Stimulated activated naive CD8-positive, alpha-beta T cell treated with anti-CD3 and anti-CD28 coated beads, Interleukin-15, amount 100 ng/mL, for 72 hours (primary cell): ENCODE results near the gene XPO5.
A peak's percentile ranks its signal among the peaks of the same experiment; 100 is the strongest.
"Not testable (repeated sequence)": the region's sequence is repeated elsewhere in the genome, so short reads cannot be mapped to it uniquely, and the experiment has no call there.

ENCODE experiments used
- ATAC-seq: fragments of 150-1000 bp; cut with Tn5 transposase; 2 replicates; pipeline ENCODE4 v1.10.0; 2021; ENCODE audit warnings: mild to moderate bottlenecking, moderate library complexity
- DNase-seq, 2 donors: peaks; one replicate each; pipeline ENCODE4 v3.0.0; 2021 to 2022
- H3K27ac Mint-ChIP-seq, 2 donors: one replicate each; pipeline ENCODE4 v1.8.0; 2022; ENCODE audit warnings: mild to moderate bottlenecking in 2 of 2, mixed read lengths in 2 of 2, moderate library complexity in 2 of 2
- H3K27me3 Mint-ChIP-seq: one replicate; pipeline ENCODE4 v1.8.0; 2022; ENCODE audit warnings: mixed read lengths
- H3K4me1 Mint-ChIP-seq: one replicate; pipeline ENCODE4 v1.8.0; 2022; ENCODE audit warnings: mild to moderate bottlenecking, mixed read lengths
- H3K4me3 Mint-ChIP-seq, 2 donors: one replicate each; pipeline ENCODE4 v1.8.0; 2022; ENCODE audit warnings: mild to moderate bottlenecking in 2 of 2, mixed read lengths in 2 of 2, moderate library complexity in 1 of 2
- H3K9me3 Mint-ChIP-seq, 2 donors: one replicate each; pipeline ENCODE4 v1.8.0; 2022; ENCODE audit warnings: mixed read lengths in 2 of 2

Gene XPO5

DNA sequence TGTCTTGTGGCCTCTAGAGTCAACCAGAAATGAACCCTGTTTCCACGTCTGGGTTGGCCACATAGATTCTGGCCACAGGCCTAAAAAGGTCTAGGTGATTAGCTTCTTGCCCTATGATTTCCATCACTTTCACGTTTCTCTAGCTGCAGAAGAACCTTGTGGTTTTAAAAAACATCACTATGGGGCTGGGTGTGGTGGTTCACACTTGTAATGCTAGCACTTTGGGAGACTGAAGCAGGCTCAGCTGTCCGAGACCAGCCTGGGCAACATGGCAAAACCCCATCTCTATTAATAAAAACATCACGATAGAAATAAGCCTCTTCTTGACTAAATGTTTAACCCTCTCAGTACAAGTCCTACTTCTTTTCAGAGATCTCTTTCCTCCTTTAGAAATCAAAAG lies 31.4 kb downstream of the XPO5 start:
- ATAC-seq (no peak), DNase-seq (no peak)
- no peaks in the 10 kb centered on the region for H3K9me3 Mint-ChIP-seq
- H3K4me3 Mint-ChIP-seq: no peak overlapping the region
- peak overlapping the region in 1 of 2 donors; percentile 19 for H3K27ac Mint-ChIP-seq
- no peaks in the 10 kb centered on the region for H3K4me1 Mint-ChIP-seq
- no peaks in the 10 kb centered on the region for H3K27me3 Mint-ChIP-seq

DNA sequence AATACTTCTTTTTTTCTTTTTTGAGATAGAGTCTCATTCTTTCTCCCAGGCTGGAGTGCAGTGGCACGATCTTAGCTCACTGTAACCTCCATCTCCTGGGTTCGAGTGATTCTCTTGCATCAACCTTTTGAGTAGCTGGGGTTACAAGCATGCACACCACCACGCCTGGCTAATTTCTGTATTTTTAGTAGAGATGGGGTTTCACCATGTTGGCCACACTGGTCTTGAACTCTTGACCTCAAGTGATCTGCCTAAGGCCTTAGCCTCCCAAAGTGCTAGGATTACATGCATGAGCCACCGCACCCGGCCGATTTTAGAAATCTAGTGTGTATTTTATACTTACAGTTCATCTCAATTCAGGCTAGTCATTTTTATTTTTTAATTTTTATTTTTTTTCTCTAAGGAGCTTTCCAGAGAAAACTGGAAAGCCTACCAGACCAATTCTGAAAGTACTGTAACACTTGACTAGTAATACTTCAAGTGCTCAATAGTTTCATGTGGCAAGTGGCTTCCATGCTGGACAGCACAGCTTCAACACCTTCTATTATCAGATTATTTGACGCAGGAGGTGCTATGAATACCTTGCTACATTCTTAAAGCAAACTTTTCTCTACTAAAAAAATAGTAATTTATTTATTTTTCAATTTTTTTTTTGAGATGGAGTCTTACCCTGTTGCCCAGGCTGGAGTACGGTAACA lies 33.9 kb downstream of the XPO5 start:
- DNase-seq: no peak
- Mint-ChIP-seq H3K27ac (no peak overlapping the region), H3K4me1 (no peaks in the 10 kb centered on the region), H3K4me3 (no peak overlapping the region), H3K9me3 (no peaks in the 10 kb centered on the region), H3K27me3 (no peaks in the 10 kb centered on the region)
- ATAC-seq: no peak

DNA sequence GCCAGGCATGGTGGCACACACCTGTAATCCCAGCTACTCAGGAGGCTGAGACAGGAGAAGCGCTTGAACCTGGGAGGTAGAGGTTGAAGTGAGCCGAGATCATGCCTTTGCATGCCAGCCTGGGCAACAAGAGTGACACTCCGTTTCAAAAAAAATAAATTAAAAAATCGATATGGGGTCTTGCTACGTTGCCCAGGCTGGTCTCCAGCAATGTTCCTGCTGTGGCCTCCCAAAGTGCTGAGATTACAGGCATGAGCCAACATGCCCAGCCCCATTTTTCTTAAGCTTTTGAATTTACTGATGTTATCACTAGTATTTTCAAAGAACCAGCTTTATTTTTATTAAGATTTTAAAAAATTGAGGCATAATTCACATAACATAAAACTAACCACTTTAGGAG lies 35.3 kb downstream of the XPO5 start:
- no peak for ATAC-seq
- H3K27me3 Mint-ChIP-seq: no peaks in the 10 kb centered on the region
- no peak for DNase-seq
- no peak overlapping the region for H3K4me3 Mint-ChIP-seq
- no peaks in the 10 kb centered on the region for H3K9me3 Mint-ChIP-seq
- H3K4me1 Mint-ChIP-seq: no peaks in the 10 kb centered on the region
- peak overlapping the region in 1 of 2 donors; percentile 85 for H3K27ac Mint-ChIP-seq

DNA sequence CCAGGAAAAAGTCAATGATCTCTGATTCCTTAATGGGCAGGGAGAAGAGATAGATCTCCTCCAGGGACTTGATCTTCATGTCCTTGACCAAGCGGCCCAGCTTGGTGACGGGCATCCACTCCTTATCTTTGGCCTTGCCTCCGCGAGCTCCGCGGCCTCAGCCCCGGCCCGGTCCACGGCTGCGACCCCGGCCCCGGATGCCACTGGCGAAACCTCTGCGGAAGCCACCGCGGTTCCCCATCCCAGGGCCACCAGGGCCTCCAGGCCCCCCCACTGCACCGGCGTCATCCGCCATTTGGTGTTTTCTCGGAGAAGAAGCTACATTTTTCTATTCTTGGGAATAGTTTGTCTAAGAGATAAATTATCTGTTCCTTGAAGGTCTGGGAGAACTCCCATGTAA lies 36.4 kb downstream of the XPO5 start:
- ATAC-seq, H3K4me1 Mint-ChIP-seq, H3K9me3 Mint-ChIP-seq, H3K27ac Mint-ChIP-seq, DNase-seq, H3K4me3 Mint-ChIP-seq, H3K27me3 Mint-ChIP-seq: not testable (repeated sequence)

DNA sequence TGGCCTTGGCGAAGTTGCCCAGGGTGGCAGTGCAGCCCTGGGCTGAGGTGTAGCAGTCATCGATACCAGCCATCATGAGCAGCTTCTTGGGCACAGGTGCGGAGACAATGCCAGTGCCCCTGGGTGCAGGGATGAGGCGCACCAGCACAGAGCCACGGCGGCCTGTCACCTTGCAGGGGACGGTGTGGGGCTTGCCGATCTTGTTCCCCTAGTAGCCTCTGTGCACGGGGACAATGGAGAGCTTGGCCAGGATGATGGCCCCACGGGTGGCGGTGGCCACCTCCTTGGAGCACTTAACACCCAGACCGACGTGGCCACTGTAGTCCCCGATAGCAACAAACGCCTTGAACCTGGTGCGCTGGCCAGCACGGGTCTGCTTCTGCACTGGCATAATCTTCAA lies 36.9 kb downstream of the XPO5 start:
- H3K4me3 Mint-ChIP-seq, DNase-seq, H3K4me1 Mint-ChIP-seq, ATAC-seq, H3K27ac Mint-ChIP-seq, H3K27me3 Mint-ChIP-seq, H3K9me3 Mint-ChIP-seq: not testable (repeated sequence)

DNA sequence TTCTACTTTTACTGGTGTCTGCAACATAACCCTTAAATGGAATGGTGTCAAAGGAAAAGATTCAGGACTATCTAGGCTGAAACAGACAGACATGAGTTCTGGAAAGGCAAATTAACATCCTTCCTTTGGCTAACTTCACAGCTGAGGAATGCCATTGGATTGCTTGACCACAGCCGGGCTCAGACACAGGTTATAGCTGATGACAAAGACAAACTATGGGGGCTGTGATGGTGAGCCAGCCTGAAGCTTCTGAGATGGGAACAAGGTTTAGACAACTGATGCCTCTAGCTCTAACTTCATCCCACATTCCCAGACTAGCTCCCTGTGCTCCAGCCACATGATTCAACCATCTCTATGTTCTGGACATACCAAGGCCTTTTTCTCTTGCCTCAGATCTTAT lies 43.6 kb downstream of the XPO5 start:
- Mint-ChIP-seq H3K9me3 (no peaks in the 10 kb centered on the region), H3K27ac (no peak overlapping the region), H3K27me3 (no peaks in the 10 kb centered on the region), H3K4me3 (no peak overlapping the region), H3K4me1 (no peaks in the 10 kb centered on the region)
- DNase-seq: no peak
- no peak for ATAC-seq

DNA sequence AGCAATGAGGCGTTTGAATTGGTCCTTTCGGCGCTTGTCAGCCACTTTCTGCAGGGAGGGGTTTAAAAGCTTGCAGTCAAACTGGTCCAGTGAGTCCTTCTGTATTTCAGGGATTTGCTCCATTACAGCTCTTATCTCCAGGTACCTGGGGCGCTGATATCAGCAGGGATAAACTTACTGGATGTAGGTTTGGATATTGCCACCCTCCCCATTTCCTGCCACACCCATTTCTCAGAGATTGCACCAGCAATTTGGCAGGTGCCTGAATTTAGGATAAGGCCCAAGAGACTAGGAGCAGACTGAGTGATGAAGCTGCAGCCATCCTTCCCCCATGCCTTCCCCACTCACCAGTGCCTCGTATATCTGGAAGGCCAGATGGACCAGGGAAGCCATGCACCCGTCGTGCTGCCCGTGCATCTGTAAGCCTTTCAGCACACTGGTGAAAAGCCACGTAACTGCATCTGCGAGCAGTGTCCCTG lies 51.3 kb downstream of the XPO5 start:
- H3K9me3 Mint-ChIP-seq: no peaks in the 10 kb centered on the region
- H3K4me1 Mint-ChIP-seq: no peaks in the 10 kb centered on the region
- peak overlapping the region in 1 of 2 donors; percentile 41 for H3K27ac Mint-ChIP-seq

DNA sequence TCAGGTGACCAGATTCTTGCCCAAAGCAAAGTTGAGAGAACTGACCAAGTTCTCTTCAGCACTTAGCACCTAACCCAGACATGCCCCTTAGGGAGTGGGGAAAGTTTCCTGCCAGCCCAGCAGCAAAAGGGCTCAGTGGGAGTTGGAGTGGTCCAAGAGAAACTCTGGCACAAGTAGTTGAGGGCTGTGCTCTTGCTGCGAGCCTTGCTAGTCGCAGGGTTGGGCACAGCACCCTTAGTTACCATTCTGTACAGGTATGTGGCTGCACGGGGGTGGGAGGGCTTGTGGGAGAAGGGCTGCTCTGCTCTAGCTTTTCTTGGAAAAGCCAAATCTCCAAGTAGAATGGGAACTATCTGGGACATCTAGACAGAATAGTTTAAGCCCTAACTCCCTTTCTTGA lies 52.6 kb downstream of the XPO5 start:
- Mint-ChIP-seq H3K27ac (no peak overlapping the region), H3K27me3 (no peaks in the 10 kb centered on the region), H3K4me1 (no peaks in the 10 kb centered on the region), H3K9me3 (no peaks in the 10 kb centered on the region), H3K4me3 (no peak overlapping the region)
- ATAC-seq (no peak), DNase-seq (no peak)

More for the DNA sequence above, 51.3 kb downstream of the XPO5 start:
- ATAC-seq: no peak
- DNase-seq: no peak
- no peak overlapping the region for H3K4me3 Mint-ChIP-seq
- H3K27me3 Mint-ChIP-seq: no peaks in the 10 kb centered on the region

DNA sequence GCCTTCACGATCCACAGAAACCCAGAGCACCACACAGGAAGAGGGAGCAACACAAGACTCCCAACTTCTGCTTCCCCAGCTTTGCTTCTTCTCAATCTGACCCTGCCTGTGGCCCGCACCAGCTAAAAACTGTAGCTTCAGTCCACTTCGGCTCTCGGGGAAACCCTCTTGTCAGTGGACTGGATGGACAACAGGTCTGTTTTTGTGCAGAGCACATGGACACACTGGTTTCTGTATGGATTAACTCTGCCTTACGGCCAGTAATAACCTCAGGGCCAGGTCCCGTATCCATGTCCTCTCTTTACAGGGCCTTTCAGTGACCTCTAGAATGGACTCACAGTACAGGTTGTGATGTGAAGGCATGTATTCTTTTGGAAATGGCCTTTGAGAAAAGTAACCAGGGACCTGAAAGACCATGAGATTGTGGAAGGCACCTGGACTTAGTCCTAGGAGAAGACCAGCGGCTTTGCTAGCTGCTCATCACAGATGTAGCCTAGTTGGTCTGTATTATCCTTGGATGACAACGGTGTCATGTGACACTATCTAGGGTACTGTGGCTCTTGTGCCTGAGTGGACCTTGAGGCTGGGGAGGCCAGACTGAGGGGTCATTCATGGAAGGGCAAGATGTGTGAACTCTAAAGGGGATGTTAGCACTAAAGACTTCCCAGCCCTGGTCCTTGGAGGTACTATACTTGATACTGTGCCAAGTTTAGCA lies 53.1 kb downstream of the XPO5 start:
- no peaks in the 10 kb centered on the region for H3K9me3 Mint-ChIP-seq
- no peaks in the 10 kb centered on the region for H3K27me3 Mint-ChIP-seq
- DNase-seq: no peak
- no peaks in the 10 kb centered on the region for H3K4me1 Mint-ChIP-seq
- no peak overlapping the region for H3K4me3 Mint-ChIP-seq
- ATAC-seq: peak; percentile 25
- H3K27ac Mint-ChIP-seq: no peak overlapping the region

DNA sequence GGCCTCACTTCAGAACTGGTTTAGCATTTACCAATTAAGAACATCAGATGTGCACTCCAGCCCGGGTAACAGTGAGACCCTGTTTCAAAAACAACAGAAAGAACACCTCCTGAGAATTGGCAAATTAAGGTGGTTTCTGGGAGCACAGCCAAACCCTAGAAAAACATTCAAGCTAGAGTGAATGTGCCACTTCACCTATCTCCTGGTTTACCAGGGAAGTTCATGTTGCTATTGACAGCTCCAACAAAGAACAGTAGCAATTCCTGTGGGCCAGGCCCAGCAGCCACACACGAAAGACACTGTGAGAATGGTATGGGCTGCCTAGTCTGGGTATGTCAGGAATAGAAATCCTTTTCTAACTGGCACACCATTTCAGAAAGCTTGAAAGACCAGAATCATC lies 54.0 kb downstream of the XPO5 start:
- DNase-seq (no peak), ATAC-seq (no peak)
- H3K27ac Mint-ChIP-seq: no peak overlapping the region
- no peaks in the 10 kb centered on the region for H3K4me1 Mint-ChIP-seq
- no peaks in the 10 kb centered on the region for H3K9me3 Mint-ChIP-seq
- H3K4me3 Mint-ChIP-seq: no peak overlapping the region
- no peaks in the 10 kb centered on the region for H3K27me3 Mint-ChIP-seq

DNA sequence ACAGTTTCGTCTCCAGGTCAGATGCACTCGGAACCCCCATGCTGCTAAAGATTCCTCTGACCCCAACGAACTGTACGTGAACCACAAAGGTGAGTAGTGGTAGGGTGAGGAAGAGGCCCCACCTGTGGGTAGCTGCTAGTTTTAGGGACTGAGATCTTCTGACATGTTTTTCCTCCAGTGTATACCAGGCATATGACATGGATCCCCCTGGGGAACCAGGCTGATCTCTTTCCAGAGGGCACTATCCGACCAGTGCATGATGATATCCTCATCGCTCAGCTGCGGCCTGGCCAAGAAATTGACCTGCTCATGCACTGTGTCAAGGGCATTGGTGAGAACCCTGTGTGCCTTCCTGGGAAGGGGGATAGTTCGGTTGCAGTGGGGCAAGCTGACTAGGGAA lies 55.7 kb downstream of the XPO5 start:
- H3K9me3 Mint-ChIP-seq: no peaks in the 10 kb centered on the region
- H3K27ac Mint-ChIP-seq: no peak overlapping the region
- H3K4me3 Mint-ChIP-seq: no peak overlapping the region
- ATAC-seq: no peak
- peaks cover 13% of the 10 kb centered on the region for H3K4me1 Mint-ChIP-seq
- no peak for DNase-seq
- H3K27me3 Mint-ChIP-seq: no peaks in the 10 kb centered on the region

DNA sequence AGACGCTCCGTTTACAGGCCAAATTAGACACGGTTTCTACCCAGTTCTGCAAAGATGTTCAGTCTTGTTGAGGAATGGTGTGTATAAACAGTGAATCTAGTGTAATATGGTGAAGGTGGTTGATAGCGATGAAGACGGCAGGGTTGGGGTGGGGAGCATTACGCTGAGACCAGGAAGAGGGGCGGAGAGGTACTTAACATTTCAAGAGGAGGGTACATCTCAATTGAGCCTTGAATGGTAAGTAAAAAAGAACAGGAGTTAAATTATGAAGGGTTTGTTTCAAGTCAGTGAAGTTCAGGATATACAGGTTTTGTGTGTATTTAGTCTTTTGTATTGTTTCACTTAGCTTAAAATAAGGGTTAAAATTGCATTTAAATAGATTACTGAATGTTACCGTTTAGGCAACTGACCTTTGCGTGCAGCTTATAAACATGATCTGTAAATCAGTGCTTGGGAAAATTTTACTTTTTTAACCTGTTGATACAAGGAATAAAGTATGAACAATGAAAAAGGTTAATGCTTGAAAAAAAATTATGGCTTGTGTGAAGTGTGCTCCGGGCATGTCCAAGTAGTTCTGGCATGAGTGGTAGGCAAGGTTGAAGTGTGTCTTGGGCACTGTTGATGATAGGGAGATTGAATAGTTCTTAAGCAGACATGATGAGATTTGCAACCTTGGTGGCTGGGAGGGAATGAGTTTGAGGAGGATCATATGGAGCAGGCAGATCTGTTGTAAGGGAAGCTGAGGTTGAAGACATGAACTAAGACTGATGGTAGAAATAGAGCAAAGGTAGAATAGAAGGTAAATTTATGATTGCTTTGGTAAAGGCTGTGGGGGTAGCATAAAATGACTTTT lies 58.1 kb downstream of the XPO5 start:
- Mint-ChIP-seq H3K9me3 (no peaks in the 10 kb centered on the region), H3K4me1 (peaks cover 21% of the 10 kb centered on the region), H3K27ac (no peak overlapping the region), H3K27me3 (no peaks in the 10 kb centered on the region), H3K4me3 (no peak overlapping the region)
- ATAC-seq: peak; percentile 22
- no peak for DNase-seq

DNA sequence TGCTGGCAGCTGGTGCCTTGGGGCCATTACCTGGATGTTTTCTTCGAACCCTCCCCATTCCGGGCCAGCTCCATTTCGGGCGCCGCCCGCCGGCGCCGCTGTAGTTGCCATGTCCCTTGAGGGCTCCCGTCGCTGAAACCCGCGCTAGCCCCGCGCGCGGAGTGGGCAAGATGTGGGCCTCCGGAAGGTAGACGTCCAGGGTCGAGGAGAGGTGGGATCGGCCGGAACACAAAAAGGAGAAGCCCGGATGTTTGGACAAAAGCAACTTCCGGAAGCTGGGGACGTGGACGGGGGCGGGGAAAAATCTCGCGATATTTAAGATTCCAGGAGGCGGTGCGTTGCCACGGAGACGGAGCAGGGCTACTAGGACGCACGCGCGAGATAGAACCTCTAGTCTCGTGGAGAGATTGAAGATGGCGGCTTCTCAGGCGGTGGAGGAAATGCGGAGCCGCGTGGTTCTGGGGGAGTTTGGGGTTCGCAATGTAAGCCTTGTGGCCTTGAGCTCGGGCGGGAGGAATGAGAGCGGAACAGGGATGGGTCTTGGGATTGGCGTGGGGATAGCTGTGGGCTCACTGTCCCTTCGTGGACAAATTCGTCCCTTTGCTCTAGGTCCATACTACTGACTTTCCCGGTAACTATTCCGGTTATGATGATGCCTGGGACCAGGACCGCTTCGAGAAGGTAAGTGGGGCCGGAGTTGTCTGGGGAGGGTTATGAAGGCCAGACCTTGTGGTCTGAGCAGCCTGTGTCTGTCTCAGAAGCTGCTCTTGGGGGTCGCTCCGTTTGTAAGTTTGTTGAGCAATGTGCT lies 58.9 kb downstream of the XPO5 start, which contains the start of the genes POLR1C and YIPF3:
TSS of gene POLR1C (plus strand) at position 393 of the 808 bp plus-strand sequence. CDS start at position 414, 21 bp downstream.
TSS of gene YIPF3 (minus strand) at position 230 of the 808 bp plus-strand sequence. CDS start at position 111, 119 bp downstream.
- Mint-ChIP-seq H3K9me3 (no peaks in the 10 kb centered on the region), H3K4me1 (peaks cover 21% of the 10 kb centered on the region), H3K4me3 (no peak within 1 kb of the TSS), H3K27ac (no peak within 1 kb of the TSS), H3K27me3 (no peaks in the 10 kb centered on the region)
- ATAC-seq (peak; percentile 95), DNase-seq (peak; percentile 95 to 97)

DNA sequence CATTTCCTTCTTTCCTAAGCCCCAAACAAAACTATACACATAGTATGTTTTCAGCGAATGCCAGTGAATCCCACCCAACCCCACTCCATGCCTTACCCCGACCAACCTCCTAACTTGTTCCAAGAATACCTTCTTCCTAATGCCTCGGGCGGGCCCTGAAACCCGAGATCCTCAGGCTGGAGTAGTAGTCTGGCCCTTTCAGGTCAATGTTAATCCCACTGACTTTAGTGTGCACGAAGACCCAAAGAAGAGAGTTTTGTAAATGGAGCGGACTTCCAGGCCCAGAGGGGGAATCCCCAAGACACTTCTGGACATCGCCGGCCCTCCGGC lies 59.5 kb downstream of the XPO5 start:
- Mint-ChIP-seq H3K27ac (no peak overlapping the region), H3K4me3 (no peak overlapping the region), H3K27me3 (no peaks in the 10 kb centered on the region), H3K9me3 (no peaks in the 10 kb centered on the region), H3K4me1 (peaks cover 21% of the 10 kb centered on the region)
- DNase-seq (no peak), ATAC-seq (no peak)

DNA sequence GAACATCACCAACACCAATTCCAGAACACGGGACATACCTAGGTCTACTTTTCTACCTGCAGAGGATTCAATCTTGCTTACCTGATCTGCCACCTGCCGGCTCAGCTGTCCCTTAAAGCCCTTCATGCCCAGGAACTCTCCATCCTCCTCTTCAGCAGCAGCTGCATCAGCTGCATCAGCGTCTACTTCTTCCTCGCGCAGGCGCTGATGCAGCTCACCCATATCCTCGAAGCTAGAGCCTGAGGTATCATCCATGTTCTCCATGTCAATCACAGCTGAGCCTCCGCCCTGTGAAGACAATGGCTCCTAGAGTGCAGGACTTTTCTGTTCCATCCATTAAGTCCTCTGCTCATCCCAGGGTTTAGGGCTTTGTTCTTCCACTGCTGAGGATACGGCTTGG lies 60.0 kb downstream of the XPO5 start:
- no peaks in the 10 kb centered on the region for H3K9me3 Mint-ChIP-seq
- H3K4me3 Mint-ChIP-seq: no peak overlapping the region
- ATAC-seq (no peak), DNase-seq (no peak)
- no peak overlapping the region for H3K27ac Mint-ChIP-seq
- H3K4me1 Mint-ChIP-seq: peaks cover 22% of the 10 kb centered on the region
- H3K27me3 Mint-ChIP-seq: no peaks in the 10 kb centered on the region
